Myocyte (in vitro differentiated cells): ENCODE measurements around the gene TGFBR1. TPM values are rescaled to one million over a fixed set of nuclear protein-coding genes. Genes with fewer than 3 reads are reported as not detected.

Source experiments
- DNase-seq: peaks from one replicate; pipeline ENCODE4 v3.0.0-alpha.2; 2012; ENCODE audit warnings: low read depth
- total RNA-seq: library from RNA; depleted of rRNA; stranded (reverse); fragments of >200 nt; gene quantifications from 2 replicates; pipeline ENCODE4 v1.2.3, GENCODE V29; 2014

TGFBR1 gene
- total RNA-seq, 1 donor from 2014 or later: 53.9 TPM

DNA sequence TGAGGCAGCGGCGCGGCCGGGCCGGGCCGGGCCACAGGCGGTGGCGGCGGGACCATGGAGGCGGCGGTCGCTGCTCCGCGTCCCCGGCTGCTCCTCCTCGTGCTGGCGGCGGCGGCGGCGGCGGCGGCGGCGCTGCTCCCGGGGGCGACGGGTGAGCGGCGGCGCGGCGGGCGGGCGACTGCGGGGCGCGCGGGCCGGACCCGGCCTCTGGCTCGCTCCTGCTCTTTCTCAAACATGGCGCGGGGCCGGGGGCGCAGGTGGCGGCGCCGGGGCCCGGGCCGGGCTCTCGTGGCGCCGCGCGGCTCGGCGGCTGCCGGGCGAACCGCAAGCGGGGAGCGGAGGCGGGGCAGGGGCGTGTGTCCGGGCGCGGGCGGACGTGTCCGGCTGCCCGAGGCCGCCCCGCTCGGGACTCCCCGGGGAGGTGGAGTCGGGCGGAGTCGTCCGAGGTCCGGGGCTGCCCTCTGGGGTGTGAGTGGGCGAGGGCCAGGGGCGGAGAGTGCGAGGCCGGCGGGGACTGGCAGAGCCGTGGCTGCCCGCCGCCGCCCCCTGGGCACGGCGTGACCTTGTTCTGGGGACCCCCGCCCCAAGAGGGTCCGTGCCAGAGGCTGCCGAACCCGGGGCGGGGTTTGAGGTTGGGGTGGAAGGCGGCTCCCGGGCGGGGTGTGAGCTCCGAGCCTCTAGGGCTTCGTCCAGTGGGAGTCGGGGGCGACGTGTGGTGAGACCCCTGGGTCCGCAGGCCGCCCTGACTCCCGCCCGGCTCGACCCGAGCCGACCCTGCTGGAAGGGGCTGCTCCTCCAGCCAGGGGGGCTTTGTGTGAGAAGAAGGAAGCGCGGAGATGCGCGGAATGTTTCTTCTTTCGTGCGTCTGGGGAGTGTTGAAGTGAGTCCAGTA lies 485 bp downstream of the TGFBR1 start:
- peak; percentile 87 for DNase-seq

DNA sequence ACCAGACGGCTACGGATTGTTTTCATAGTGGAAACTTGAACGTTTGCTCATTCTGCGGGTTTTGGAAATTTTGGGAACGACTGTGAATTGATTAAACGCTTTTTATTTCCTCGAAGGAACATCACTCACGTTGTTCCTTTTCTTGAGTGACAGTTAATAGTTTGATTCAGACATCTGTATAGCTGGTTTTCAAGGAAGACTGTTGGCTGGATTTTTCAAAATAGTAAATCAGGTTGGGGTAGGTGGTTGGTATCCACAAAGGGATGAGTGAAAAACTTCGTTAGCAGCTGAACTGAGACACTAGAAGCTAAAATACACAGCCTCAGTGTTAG lies 1.1 kb downstream of the TGFBR1 start:
- no peak for DNase-seq

DNA sequence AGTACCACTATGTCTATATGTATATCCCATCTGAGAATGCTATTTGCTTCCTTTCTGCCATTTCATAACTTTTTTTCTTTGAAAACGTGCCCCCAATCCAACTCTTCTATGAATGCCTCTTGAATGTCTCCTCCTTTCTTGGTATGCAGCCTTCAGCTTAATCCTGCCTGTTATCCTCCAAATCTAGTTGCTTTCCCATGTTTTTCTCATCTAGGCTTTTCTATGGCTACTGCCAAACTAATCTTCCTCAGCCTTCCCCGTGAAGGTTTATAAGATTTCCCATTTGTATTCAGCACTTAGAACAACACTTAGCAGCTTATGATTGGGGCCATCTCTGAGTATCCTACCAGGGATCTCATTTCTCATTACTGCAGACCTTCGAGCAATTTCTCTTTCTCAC lies 2.5 kb downstream of the TGFBR1 start:
- no peak for DNase-seq

- no peak for DNase-seq
These were observed 3.2 kb downstream of the TGFBR1 start for GRCh38 chr9:99108131-99108530.

DNA sequence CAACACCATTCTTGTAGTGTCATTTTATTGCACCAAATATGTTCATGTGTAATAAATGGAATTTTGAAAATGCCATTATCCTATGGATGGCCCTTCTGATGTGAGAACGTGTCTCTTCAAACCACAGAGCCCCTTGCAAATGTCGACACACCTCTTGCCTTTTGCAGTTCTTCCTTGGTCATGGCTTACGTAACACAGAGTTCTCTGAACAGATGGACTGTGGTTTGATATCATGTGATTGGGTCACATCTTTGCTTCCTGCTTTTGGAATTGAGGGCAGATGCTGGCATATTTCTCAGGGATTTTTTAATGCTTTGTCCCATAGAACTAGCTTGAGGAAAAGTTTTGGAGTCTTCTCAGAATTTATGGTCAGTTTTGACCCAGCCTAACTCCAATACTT lies 4.6 kb downstream of the TGFBR1 start:
- peak; percentile 88 for DNase-seq

DNA sequence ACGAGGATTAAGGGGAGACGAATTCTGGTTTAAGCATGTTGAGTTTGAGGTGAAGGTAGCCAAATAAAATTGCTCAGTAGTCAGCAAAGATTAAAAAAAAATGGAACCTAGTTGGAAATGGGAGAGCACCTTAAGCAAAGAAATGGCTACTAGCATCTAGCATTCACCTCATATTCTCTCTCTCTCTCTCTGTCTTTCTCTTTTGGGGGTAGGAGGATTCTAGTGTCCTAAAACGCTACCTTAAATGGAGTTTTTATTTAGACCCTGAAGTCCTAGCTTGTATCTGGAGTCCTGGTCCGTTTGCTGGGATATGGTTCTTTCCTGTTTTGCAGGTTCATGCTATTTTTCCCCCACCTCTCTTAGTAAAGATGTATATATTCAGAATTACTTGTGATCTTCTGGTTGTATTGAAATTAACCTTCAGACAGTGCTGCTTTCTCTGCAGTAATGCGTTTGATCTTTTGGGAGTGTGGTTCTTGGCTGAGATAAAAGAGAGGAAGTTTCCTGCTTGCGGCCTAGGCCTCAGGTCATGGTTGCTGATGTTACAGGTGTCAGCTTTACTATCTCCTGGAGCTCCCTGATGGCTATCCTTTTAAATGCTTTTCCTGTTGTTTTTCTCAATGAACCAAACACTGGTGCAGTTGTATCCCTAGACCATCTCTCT lies 8.0 kb downstream of the TGFBR1 start:
- DNase-seq: no peak

GRCh38 chr9:99113414-99114048 lies 8.6 kb downstream of the TGFBR1 start:
- no peak for DNase-seq

DNA sequence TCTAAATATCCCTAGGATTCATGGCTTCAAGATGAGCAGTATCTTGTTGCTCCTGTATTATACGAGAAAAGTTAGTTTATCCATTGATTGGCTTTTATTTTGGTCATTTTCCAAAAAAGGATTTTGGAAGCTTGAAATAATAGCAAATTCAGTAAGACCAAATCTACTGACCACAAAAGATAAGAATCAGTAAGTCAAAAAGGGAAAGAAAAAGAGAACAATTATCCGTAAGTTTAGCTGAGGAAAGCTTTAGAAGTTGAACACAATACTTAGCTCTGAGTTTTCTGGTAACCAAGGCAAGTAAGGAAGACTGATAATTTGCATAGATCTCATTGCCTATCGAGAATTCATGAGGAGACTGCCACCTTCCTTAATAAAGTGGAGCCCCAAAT lies 9.1 kb downstream of the TGFBR1 start:
- DNase-seq: no peak

- DNase-seq: no peak
These were observed 10.1 kb downstream of the TGFBR1 start for GRCh38 chr9:99114846-99115500.

DNA sequence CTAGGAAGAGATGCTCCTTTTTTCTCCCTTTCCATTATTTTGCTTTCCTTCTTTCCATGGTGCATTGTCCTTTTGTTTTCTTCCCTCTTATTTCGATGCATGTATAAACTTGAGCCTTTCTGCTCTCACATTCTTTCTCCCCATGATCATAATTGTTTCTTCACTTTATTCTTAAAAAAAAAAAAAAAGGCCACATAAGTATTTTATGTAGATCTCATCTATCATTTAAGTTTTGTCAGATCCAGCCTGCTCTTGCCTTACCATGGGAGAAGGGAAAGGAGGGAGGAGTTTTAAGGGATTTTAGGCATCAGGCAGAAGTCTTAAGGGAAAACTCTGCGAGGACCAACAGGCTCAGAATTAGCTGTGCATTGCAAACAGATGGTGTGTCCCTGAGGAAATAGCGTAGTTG lies 11.1 kb downstream of the TGFBR1 start:
- no peak for DNase-seq

DNA sequence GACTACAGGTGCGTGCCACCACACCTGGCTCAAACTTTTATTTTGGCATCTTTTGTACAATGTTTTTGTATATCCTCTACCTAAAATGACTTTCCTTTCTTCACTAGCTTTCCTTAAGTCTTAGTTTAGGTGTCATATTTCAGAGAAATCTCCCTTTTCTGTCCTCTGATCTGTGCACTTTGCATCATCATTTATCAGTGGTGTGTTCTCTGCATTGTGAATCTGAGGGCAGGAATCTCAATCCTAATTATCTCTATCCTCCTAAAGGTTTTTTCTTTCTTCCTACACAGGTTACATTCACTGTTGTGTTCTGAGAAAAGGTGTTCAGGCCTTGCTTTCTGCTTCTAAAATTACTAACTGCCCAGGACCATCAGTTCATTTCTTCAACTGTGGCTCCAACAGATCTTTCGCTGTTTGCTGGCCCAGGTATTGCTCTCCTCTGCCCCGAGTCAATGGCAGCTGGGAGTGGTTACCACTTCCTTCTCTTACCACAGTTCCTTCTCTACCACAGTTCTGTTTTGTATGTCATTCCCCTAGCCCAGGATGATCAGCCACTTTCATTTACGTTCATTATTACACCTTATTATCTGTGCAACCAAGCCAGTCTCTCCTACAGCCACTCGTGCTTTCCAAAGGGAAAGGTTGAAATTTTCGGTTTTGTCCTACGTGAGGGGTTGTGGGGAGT lies 14.0 kb downstream of the TGFBR1 start:
- no peak for DNase-seq

GRCh38 chr9:99119976-99120655 lies 15.2 kb downstream of the TGFBR1 start:
- DNase-seq: no peak

GRCh38 chr9:99121604-99122003 lies 16.7 kb downstream of the TGFBR1 start:
- DNase-seq: no peak

DNA sequence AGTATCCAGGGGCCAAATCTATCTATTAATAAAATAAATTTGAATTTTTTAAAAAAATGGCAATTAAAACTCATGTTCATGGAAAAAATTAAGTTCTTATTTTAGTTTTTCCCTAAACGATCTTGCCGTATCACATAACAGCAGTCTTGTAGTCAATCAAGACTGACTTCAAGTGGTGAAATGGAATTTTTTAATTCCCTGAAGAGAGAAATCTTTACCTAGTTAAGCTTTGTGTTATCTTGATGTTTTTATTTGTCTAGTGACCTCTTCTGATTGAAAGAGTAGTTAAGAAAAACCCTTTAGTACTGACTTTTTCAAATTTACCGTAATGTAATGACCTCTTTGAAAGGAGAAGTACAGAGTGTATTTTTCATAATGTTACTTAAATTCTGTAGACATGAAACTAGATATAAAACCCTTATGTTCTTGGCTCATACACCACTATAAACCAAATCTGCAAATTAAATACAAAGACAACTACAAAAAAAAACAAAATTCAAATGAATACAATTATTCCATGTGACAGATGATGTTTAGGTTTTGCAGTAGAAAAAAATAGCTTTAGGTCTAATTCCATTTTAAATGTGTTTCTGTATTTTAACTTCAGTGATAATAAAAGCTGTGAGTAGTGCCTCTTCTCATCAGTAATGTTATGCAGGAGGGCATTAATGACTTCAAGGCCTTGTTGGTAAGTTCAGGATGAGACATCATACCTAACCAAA lies 19.8 kb downstream of the TGFBR1 start:
- no peak for DNase-seq

GRCh38 chr9:99125446-99125845 lies 20.5 kb downstream of the TGFBR1 start:
- no peak for DNase-seq

GRCh38 chr9:99126312-99126711 lies 21.4 kb downstream of the TGFBR1 start:
- DNase-seq: no peak

DNA sequence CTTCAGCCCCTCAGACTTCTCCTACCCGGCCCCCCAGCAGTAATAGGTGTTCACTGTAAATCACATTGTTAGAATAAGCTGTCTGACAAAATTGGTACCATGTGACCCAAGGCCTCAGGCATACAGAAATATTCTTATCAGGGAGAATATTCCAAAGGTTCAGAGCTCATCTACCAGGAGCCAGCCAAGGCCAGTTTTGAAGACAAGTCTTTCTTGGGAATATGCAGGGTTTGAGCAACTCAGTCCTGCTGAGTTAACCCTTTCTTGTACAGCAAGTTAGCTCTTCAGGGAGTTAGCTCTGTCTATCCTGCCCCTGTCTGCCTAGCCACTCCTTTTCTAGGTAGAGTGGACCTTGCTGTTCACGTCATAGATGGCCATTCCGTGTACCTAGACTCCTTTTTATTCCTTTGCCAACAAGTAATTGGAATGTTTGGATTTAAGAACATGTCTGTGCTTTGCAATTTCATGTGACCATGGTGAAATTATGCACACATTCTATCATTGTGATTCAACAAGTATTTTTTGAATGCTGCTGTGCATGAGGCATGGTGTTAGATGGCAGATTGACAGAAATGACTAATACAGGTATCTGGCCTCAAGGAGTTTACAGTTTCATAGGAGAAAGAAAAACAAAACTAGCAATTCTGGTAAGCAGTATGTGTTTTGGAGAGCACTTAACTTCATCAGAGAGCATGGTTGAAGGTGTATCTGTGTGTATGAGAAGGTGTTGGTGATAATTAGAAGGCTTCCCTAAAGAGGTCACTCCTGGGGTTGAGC lies 22.6 kb downstream of the TGFBR1 start:
- DNase-seq: no peak

DNA sequence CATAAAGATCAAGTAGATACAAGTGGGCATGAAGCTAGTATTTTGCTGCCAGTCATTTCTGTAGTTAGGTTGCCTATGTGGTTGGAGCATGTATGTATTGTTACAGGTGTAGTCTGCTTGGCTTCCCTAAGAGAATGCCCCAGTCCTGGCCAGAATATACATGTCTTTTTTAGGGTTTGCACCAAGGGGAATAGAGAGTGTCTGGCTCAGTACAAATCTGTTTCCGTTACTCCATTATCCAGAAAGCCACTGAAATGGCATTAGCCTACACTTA lies 23.2 kb downstream of the TGFBR1 start:
- DNase-seq: no peak

- no peak for DNase-seq
These were observed 24.2 kb downstream of the TGFBR1 start for GRCh38 chr9:99129091-99129490.
